GM18951 (cell line): ENCODE results near the gene MORN1.

Experiments
- POLR2A ChIP-seq: IDR thresholded peaks from 4 replicates; pipeline ENCODE4 v1.6.1; 2011; ENCODE audit warnings: mild to moderate bottlenecking; ENCODE audit not compliant: insufficient read length, insufficient read depth; ENCODE audit errors: extremely low read depth
- in situ Hi-C: fragments of 300-500 bp; cut with MboI; formaldehyde crosslinking; loops from one replicate; pipeline ENCODE4 v1.12.0; 2022; ENCODE audit warnings: low sequenced_read_pairs, mixed read lengths, inconsistent platforms; ENCODE audit not compliant: unreplicated experiment

MORN1 gene

DNA sequence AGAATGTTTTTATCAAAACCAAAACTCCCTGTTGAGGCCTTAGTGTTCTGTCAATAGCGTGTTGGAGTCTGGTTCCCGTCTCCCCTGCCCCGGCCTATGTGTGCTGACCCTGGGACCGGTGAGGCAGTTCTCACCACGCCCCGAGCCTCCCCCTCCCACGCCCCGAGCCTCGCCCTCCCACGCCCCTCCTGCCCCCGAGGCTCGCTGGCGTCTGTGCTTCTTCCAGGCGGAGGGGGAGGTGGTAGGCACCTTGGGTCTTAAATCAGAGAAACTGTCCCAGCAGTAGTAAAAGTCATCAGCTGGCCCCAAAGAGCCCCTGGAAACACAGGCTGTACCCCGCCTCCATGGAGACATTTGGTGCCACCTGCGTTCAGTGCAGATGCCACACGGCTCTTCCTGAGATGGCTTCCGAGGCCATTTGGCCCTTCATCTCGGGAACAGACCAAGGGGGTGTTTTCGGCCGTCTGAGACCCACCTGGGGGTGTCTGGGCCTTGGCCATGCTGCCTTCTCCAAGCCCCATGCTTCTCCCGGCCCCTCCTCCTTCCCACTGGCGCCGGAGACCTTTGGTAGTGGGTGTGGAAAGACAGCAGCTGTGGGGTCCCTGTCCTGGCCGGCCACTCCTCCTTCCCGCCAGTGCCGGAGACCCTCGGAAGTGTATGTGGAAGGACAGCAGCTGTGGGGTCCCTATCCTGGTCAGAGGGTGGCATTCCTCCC lies 118.5 kb downstream of the MORN1 start:
- in situ Hi-C loops = no loop called here

GRCh38 chr1:2271841-2272655 lies 119.3 kb downstream of the MORN1 start:
- no peak for TF ChIP-seq POLR2A
- in situ Hi-C loops = no loop called here

More for the DNA sequence above, 118.5 kb downstream of the MORN1 start:
- TF ChIP-seq POLR2A = no peak
